Uterus (tissue), 4 donors: Measurements from ENCODE around the gene NRXN3. TPM values are rescaled to one million over a fixed set of nuclear protein-coding genes. Genes with fewer than 3 reads are reported as not detected.

Experiments
- DNase-seq, 2 donors: peaks; one replicate each; pipeline ENCODE4 v3.0.0-alpha.2; 2019 to 2020
- H3K27ac ChIP-seq, 2 donors: fragments of 200-600 bp; sonication (generic); 1 replicate in 1 of 2; 2 replicates in 1 of 2; pipeline ENCODE4 v1.5.1; 2016 to 2018
- H3K27me3 ChIP-seq, 2 donors: fragments of 200-600 bp; sonication (generic); one replicate each; pipeline ENCODE4 v1.5.1; 2018 to 2019; ENCODE audit warnings: control low read depth in 1 of 2
- H3K36me3 ChIP-seq, 2 donors: fragments of 200-600 bp; sonication (generic); one replicate each; pipeline ENCODE4 v1.5.1; 2019; ENCODE audit warnings: control low read depth in 1 of 2
- H3K4me1 ChIP-seq, 2 donors: fragments of 200-600 bp; sonication (generic); one replicate each; pipeline ENCODE4 v1.5.1; 2018 to 2019; ENCODE audit warnings: control low read depth in 1 of 2
- H3K4me3 ChIP-seq, 2 donors: fragments of 200-600 bp; sonication (generic); 1 replicate in 1 of 2; 2 replicates in 1 of 2; pipeline ENCODE4 v1.5.1; 2018 to 2019; ENCODE audit warnings: mild to moderate bottlenecking in 1 of 2
- H3K9me3 ChIP-seq, 2 donors: fragments of 200-600 bp; sonication (generic); one replicate each; pipeline ENCODE4 v1.5.1; 2019; ENCODE audit warnings: control low read depth in 1 of 2
- POLR2A ChIP-seq, 2 donors: fragments of 450-650 bp; IDR thresholded peaks; one replicate each; pipeline ENCODE4 v1.6.1; 2016; ENCODE audit warnings: antibody characterized with exemption in 2 of 2, mild to moderate bottlenecking in 1 of 2, moderate library complexity in 1 of 2
- intact Hi-C: fragments of 100-400 bp; cut with DNase I; formaldehyde crosslinking; loops from one replicate; pipeline ENCODE4 v1.15.1; 2023; ENCODE audit warnings: low total_unique reads
- total RNA-seq, 4 donors: library from RNA; depleted of rRNA in 3 of 4; stranded (reverse); fragments of >200 nt in 3 of 4; gene quantifications; one replicate each; pipeline versions ENCODE4 v1.1.0 to v1.2.4, GENCODE V29; 2014 to 2023
- TF ChIP-seq, protein P1 (sequence below), 4 experiments: fragments of 200-600 bp in 2 of 4; fragments of 450-650 bp in 2 of 4; sonication (generic) in 2 of 4; IDR thresholded peaks; one replicate each; pipeline ENCODE4 v1.5.1; 2016 to 2019; ENCODE audit warnings: antibody characterized with exemption in 4 of 4, mild to moderate bottlenecking in 2 of 4, moderate library complexity in 1 of 4
- donor health status: DM: yes; HTN: yes; CAD: no.

The NRXN3 gene
- total RNA-seq, 4 donors from 2014 or later: 2.9 to 17.0 (median 4.4) TPM

DNA sequence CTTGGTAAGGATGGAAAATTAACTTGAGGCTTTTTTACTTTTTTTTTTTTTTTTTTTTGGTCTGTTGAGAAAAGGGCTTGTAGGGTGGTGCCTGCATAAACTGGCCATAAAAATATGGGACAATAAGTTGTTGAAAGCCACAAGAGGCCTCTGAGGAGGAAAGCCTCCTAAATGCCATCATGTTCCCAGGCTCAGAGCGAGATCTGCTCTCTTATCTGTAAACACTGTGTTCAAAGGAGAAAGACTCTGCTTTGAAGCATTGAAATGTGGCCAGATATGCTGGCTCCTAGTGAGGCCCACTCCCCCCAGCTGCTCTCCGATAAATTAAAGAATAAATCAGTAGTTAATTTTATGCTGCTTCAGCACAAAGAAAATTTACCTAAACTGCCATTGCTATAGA, 1536.2 kb downstream of the NRXN3 start:
- Histone ChIP-seq H3K27ac (no peak overlapping the region), H3K9me3 (no peaks in the 10 kb centered on the region), H3K4me1 (peaks cover 0 to 5% of the 10 kb centered on the region in 2 donors), H3K4me3 (no peak overlapping the region), H3K36me3 (no peaks in the 10 kb centered on the region), H3K27me3 (no peaks in the 10 kb centered on the region)
- DNase-seq: no peak
- intact Hi-C loops: no loop called here
- TF ChIP-seq, protein P1, sequence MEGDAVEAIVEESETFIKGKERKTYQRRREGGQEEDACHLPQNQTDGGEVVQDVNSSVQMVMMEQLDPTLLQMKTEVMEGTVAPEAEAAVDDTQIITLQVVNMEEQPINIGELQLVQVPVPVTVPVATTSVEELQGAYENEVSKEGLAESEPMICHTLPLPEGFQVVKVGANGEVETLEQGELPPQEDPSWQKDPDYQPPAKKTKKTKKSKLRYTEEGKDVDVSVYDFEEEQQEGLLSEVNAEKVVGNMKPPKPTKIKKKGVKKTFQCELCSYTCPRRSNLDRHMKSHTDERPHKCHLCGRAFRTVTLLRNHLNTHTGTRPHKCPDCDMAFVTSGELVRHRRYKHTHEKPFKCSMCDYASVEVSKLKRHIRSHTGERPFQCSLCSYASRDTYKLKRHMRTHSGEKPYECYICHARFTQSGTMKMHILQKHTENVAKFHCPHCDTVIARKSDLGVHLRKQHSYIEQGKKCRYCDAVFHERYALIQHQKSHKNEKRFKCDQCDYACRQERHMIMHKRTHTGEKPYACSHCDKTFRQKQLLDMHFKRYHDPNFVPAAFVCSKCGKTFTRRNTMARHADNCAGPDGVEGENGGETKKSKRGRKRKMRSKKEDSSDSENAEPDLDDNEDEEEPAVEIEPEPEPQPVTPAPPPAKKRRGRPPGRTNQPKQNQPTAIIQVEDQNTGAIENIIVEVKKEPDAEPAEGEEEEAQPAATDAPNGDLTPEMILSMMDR (IDR thresholded peaks at IDR 0.05): no peak
- TF ChIP-seq POLR2A (IDR thresholded peaks at IDR 0.05): no peak

DNA sequence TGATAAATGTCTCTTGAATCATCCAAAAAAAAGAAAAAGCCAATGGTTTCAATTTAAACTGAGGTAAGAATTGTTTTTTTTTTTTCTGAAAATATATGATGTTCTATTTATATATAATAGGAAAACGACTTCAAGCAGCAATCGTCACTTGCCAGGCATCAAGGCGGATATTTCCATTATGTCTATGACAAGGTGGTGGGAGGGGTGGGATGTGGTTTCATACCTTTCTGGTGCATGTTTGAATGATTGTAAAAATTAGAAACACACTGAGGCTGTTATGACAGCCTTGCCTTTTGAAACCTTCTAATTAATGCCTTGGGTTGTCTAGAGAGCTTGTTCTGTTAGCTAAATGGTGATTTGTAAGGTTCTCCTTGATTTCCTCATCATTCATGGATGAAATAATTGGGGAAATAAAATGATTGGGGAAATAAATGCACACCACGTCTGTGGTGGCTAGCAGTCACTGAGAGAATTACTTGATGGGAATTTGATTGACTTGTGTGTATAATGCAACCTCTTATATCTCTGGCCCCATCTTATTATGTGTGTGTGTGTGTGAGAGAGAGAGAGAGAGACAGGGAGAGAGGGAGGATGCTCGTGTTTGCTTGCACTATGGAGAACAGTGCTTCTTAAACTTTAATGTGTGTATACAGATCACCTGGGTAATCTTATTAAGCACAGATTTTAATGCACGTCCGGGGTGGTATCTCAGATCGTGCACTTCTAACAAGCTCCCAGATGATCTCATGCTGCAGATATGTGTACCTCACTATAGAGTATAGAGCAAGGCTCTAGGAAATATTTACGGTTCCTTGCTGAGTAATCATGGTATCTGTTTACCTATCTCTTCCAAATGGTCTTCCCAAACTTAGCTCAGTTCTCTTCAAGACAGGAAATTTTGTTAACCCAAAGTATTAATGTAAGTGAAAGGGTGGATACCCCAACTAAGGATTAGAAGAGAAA, 1538.5 kb downstream of the NRXN3 start:
- Histone ChIP-seq H3K4me1 (peaks cover 0 to 5% of the 10 kb centered on the region in 2 donors), H3K27ac (no peak overlapping the region), H3K4me3 (no peak overlapping the region), H3K9me3 (no peaks in the 10 kb centered on the region), H3K27me3 (no peaks in the 10 kb centered on the region), H3K36me3 (no peaks in the 10 kb centered on the region)
- no peak for DNase-seq
- intact Hi-C loops: no loop called here
- no peak for TF ChIP-seq POLR2A (IDR thresholded peaks at IDR 0.05)
- TF ChIP-seq, protein P1 (IDR thresholded peaks at IDR 0.05): no peak

DNA sequence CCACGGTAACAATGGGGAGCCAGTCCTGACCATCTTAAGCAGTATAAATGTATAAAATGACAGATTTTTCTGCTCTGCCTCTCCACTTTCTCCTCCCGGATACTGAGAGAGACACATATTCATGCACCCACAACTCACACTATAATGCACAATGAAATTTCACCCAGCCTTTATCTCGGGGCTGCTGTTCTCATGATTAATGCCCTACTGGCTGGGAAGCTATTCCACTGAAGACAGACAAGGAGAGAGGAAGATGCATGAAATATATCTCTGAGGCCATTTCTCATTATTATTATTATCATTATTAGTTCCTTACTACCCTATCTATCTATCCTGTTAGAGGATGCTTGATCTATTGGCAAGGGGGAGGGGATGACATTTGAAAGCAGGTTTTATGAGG, 1539.4 kb downstream of the NRXN3 start:
- no peak for TF ChIP-seq POLR2A (IDR thresholded peaks at IDR 0.05)
- TF ChIP-seq, protein P1 (IDR thresholded peaks at IDR 0.05): no peak

DNA sequence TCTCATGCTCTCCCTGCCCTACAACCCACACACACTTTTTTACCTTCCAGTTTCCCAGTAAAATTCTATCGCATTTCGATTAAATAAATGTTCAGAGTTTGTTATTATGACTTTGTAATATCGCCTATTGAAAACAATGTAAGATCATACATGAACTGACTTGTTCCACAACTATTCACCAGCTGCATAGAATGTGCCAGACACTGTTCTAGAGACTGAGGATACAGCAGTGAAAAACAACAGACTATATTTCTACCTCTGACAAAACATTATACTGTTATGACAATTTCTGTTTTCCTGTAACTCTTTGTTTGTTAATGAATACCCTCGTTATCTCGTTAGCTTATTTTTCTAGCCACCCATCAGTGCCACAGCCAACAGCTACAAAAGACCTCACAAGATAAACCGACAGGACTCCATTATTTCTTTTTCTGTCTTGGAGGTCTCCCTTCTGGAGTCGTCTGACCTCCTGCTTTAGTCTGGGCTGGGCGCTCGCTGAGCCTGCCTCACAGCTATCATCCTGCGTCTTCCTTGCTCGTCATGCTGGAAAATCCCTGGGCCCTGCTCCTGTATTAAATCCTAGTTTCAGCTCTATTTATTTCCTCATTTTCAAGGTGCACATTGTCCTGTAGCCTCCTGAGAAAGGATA, 1542.3 kb downstream of the NRXN3 start:
- DNase-seq: no peak
- no peaks in the 10 kb centered on the region for H3K36me3 ChIP-seq
- no peak overlapping the region for H3K4me3 ChIP-seq
- H3K27me3 ChIP-seq: no peaks in the 10 kb centered on the region
- H3K9me3 ChIP-seq: no peaks in the 10 kb centered on the region
- no peaks in the 10 kb centered on the region for H3K4me1 ChIP-seq
- intact Hi-C loops: no loop called here
- no peak overlapping the region for H3K27ac ChIP-seq
- TF ChIP-seq, protein P1 (IDR thresholded peaks at IDR 0.05): no peak
- TF ChIP-seq POLR2A (IDR thresholded peaks at IDR 0.05): no peak

More for the DNA sequence above, 1539.4 kb downstream of the NRXN3 start:
- intact Hi-C loops: no loop called here
- Histone ChIP-seq H3K4me1 (peaks cover 0 to 5% of the 10 kb centered on the region in 2 donors), H3K27me3 (no peaks in the 10 kb centered on the region), H3K4me3 (no peak overlapping the region), H3K27ac (no peak overlapping the region), H3K9me3 (no peaks in the 10 kb centered on the region), H3K36me3 (no peaks in the 10 kb centered on the region)
- DNase-seq: no peak
